B cell (primary cell): ENCODE results near the gene APOA5. TPM values are rescaled to one million over a fixed set of nuclear protein-coding genes. Genes with fewer than 3 reads are reported as not detected.

Experiments used
- ATAC-seq: fragments of 200-7000 bp; cut with Tn5 transposase; one replicate; pipeline ENCODE4 v1.10.0; 2021; ENCODE audit warnings: low read depth, mild to moderate bottlenecking, moderate number of reproducible peaks, moderate library complexity
- CTCF ChIA-PET: fragments of 350-600 bp; sonication (Branson Sonifier 250); formaldehyde crosslinking; loops from one replicate; lab custom pipeline; 2021; ENCODE audit warnings: antibody characterized with exemption, inconsistent platforms; lab: Charles Lee
- POLR2A ChIA-PET: fragments of 350-600 bp; sonication (Branson Sonifier 250); formaldehyde crosslinking; loops from one replicate; lab custom pipeline; 2021; ENCODE audit warnings: antibody characterized with exemption; lab: Charles Lee
- DNase-seq: peaks from one replicate; pipeline ENCODE4 v3.0.0; 2013
- H2AFZ ChIP-seq: 2 replicates; pipeline ENCODE4 v1.6.1; 2012; ENCODE audit warnings: mild to moderate bottlenecking, low read depth, low read length; ENCODE audit not compliant: insufficient read depth, poor library complexity, severe bottlenecking
- H3K27ac ChIP-seq, 2 donors: 1 replicate in 1 of 2; 2 replicates in 1 of 2; pipeline ENCODE4 v1.5.1; 2012 to 2013; ENCODE audit warnings: low read length in 2 of 2, mild to moderate bottlenecking in 2 of 2, moderate library complexity in 1 of 2
- H3K27me3 ChIP-seq, 4 experiments: fragments of 200-600 bp in 1 of 4; sonication (generic) in 1 of 4; replicated peaks in 1 of 4; 1 replicate in 2 of 4; 2 replicates in 2 of 4; pipeline versions ENCODE4 v1.6.1 to v1.7.0; 2013 to 2016; ENCODE audit warnings: low read length in 3 of 4, mild to moderate bottlenecking in 2 of 4, mixed read lengths in 1 of 4, moderate library complexity in 1 of 4; ENCODE audit not compliant: insufficient read depth in 4 of 4, control insufficient read depth in 3 of 4; ENCODE audit errors: control extremely low read depth in 1 of 4
- H3K36me3 ChIP-seq, 2 experiments: replicated peaks in 1 of 2; 1 replicate in 1 of 2; 2 replicates in 1 of 2; pipeline versions ENCODE4 v1.6.1 to v1.7.1; 2013; ENCODE audit warnings: low read length in 1 of 2; ENCODE audit not compliant: insufficient read depth in 2 of 2, control insufficient read depth in 1 of 2; ENCODE audit errors: control extremely low read depth in 1 of 2, extremely low read depth in 1 of 2
- H3K4me1 ChIP-seq, 2 donors: fragments of 200-600 bp in 1 of 2; sonication (generic) in 1 of 2; 1 replicate in 1 of 2; 2 replicates in 1 of 2; pipeline versions ENCODE4 v1.5.1 to v1.6.1; 2013 to 2017; ENCODE audit warnings: low read length in 2 of 2; ENCODE audit not compliant: control insufficient read depth in 2 of 2, insufficient read depth in 2 of 2
- H3K4me2 ChIP-seq: replicated peaks from 2 replicates; pipeline ENCODE3; 2012; ENCODE audit warnings: mild to moderate bottlenecking, low read depth, low read length; ENCODE audit not compliant: poor library complexity, severe bottlenecking
- H3K4me3 ChIP-seq, 5 experiments: fragments of 200-600 bp in 1 of 5; sonication (generic) in 1 of 5; 1 replicate in 3 of 5; 2 replicates in 2 of 5; pipeline versions ENCODE4 v1.5.1 to v1.7.0; 2011 to 2016; ENCODE audit warnings: low read length in 4 of 5, mild to moderate bottlenecking in 4 of 5, low read depth in 2 of 5, control low read depth in 1 of 5, moderate library complexity in 1 of 5; ENCODE audit not compliant: insufficient read depth in 1 of 5; ENCODE audit errors: control extremely low read depth in 1 of 5, extremely low read depth in 1 of 5
- H3K79me2 ChIP-seq: fragments of 200-600 bp; sonication (generic); one replicate; pipeline ENCODE4 v1.6.0; 2016; ENCODE audit warnings: low read length; ENCODE audit not compliant: control insufficient read depth, insufficient read depth
- H3K9ac ChIP-seq: fragments of 200-600 bp; sonication (generic); 2 replicates; pipeline ENCODE4 v1.6.1; 2017; ENCODE audit warnings: mild to moderate bottlenecking, low read length, moderate library complexity
- H3K9me3 ChIP-seq, 3 donors: one replicate each; pipeline versions ENCODE4 v1.6.1 to v1.7.1; 2013; ENCODE audit warnings: low read length in 2 of 3; ENCODE audit not compliant: control insufficient read depth in 2 of 3, insufficient read depth in 1 of 3; ENCODE audit errors: control extremely low read depth in 1 of 3
- H4K20me1 ChIP-seq: 2 replicates; pipeline ENCODE4 v1.6.0; 2012; ENCODE audit warnings: mild to moderate bottlenecking, low read length; ENCODE audit not compliant: insufficient read depth, control insufficient read depth, poor library complexity, severe bottlenecking
- H3K27ac Mint-ChIP-seq: one replicate; pipeline ENCODE4 v1.8.0; 2021; ENCODE audit warnings: mixed read lengths
- H3K27me3 Mint-ChIP-seq: one replicate; pipeline ENCODE4 v1.8.0; 2021; ENCODE audit warnings: mixed read lengths
- H3K4me1 Mint-ChIP-seq: one replicate; pipeline ENCODE4 v1.8.0; 2021; ENCODE audit warnings: mixed read lengths
- H3K4me3 Mint-ChIP-seq: one replicate; pipeline ENCODE4 v1.8.0; 2021; ENCODE audit warnings: mixed read lengths
- H3K9me3 Mint-ChIP-seq: one replicate; pipeline ENCODE4 v1.8.0; 2022; ENCODE audit warnings: mixed read lengths; ENCODE audit not compliant: insufficient read depth
- EZH2 ChIP-seq: IDR thresholded peaks from 2 replicates; pipeline ENCODE4 v1.6.1; 2012; ENCODE audit warnings: borderline replicate concordance, low read depth, mild to moderate bottlenecking, moderate library complexity, low read length; ENCODE audit not compliant: insufficient read depth, poor library complexity, severe bottlenecking
- WGBS: methylation state at CpG from one replicate; pipeline ENCODE4 v1.1.5; 2013; ENCODE audit warnings: missing lambda C conversion rate; ENCODE audit not compliant: insufficient coverage; 5-methylcytosine and 5-hydroxymethylcytosine counted together
- intact Hi-C: fragments of 100-400 bp; cut with micrococcal nuclease; formaldehyde crosslinking; loops from one replicate; pipeline ENCODE4 v1.10.0; 2022
- polyA plus RNA-seq: library from polyadenylated mRNA; depleted of rRNA; stranded (reverse); fragments of >200 nt; gene quantifications from 2 replicates; pipeline ENCODE4 v1.2.3, GENCODE V29; 2012
- total RNA-seq, 2 donors: library from RNA; stranded (reverse); fragments of 120-200 nt in 1 of 2; gene quantifications; 1 replicate in 1 of 2; 2 replicates in 1 of 2; pipeline versions ENCODE4 v1.2.3 to v1.2.4, GENCODE V29; 2013 to 2022
- TF ChIP-seq, protein P1 (sequence below): fragments of 200-600 bp; IDR thresholded peaks from one replicate; pipeline ENCODE4 v1.8.0; 2022; ENCODE audit warnings: antibody characterized with exemption, mild to moderate bottlenecking

Gene APOA5
- total and polyA plus RNA-seq, 2 donors (not counting 1 experiment from before 2014, with no cell fraction given), result not detected

DNA sequence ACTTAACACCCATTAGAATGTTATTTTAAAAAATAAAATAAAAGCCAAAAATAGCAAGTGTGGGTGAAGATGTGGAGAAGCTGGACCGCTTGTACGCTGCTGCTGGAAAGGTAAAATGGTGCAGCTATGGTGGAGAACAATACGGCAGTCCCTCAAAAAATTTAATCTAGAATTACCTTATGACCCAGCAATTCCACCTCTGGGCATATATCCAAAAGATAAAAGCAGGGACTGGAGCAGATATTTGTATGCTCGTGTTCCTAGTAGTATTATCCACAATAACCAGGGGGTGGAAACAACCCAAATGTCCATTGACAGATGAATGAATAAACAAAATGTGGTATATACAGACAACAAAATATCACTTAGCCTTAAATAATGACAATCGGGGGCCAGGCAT, 6.1 kb upstream of the APOA5 start:
- intact Hi-C loops, result loop anchor here (10.0 kb wide), 1 partner anchor 77 kb away; no protein-coding TSS in a partner anchor
- TF ChIP-seq, protein P1, sequence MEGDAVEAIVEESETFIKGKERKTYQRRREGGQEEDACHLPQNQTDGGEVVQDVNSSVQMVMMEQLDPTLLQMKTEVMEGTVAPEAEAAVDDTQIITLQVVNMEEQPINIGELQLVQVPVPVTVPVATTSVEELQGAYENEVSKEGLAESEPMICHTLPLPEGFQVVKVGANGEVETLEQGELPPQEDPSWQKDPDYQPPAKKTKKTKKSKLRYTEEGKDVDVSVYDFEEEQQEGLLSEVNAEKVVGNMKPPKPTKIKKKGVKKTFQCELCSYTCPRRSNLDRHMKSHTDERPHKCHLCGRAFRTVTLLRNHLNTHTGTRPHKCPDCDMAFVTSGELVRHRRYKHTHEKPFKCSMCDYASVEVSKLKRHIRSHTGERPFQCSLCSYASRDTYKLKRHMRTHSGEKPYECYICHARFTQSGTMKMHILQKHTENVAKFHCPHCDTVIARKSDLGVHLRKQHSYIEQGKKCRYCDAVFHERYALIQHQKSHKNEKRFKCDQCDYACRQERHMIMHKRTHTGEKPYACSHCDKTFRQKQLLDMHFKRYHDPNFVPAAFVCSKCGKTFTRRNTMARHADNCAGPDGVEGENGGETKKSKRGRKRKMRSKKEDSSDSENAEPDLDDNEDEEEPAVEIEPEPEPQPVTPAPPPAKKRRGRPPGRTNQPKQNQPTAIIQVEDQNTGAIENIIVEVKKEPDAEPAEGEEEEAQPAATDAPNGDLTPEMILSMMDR, result no peak
- no peak for TF ChIP-seq EZH2
- H2AFZ ChIP-seq, result no peak overlapping the region
- H3K36me3 ChIP-seq, result no peaks in the 10 kb centered on the region
- H3K27me3 ChIP-seq, result peaks cover 0 to 8% (median 0%) of the 10 kb centered on the region in 4 experiments
- Mint-ChIP-seq H3K4me3 (no peak overlapping the region), H3K9me3 (no peaks in the 10 kb centered on the region), H3K27me3 (peaks cover 31% of the 10 kb centered on the region), H3K27ac (no peak overlapping the region), H3K4me1 (no peaks in the 10 kb centered on the region)
- H3K9ac ChIP-seq, result no peak overlapping the region
- DNase-seq (no peak), ATAC-seq (no peak)
- H3K79me2 ChIP-seq, result no peaks in the 10 kb centered on the region
- H3K4me1 ChIP-seq, result no peaks in the 10 kb centered on the region
- H3K9me3 ChIP-seq, result no peaks in the 10 kb centered on the region
- POLR2A ChIA-PET, result no interaction called here
- CTCF ChIA-PET, result no interaction called here
- WGBS, result no CpG with 5 or more reads among the region's 5 CpGs
- no peak overlapping the region for H3K4me3 ChIP-seq
- H3K4me2 ChIP-seq, result no peak overlapping the region
- no peaks in the 10 kb centered on the region for H4K20me1 ChIP-seq
- no peak overlapping the region for H3K27ac ChIP-seq

DNA sequence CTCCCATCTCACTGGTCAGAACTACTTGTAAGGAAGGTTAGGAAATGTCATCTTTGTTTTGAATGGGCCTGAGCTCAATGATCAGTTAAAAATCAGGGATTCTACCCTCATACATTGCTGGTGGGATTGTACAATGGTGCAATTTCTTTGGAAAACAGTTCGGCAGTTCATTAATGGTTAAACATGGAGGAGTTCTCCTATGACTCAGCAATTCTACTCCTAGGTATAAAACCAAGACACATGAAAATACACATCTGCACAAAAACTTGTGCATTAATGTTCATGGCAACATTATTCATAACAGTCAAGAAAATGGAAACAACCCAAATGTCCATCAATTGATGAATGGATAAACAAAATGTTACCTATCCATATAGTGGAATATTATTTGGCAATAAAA, 4.9 kb upstream of the APOA5 start:
- ChIA-PET POLR2A (no interaction called here), CTCF (interaction anchor here (0.5 kb wide), 1 partner anchor 39 kb away, joined by 3 read pairs; no protein-coding TSS in a partner anchor)
- Histone ChIP-seq H2AFZ (no peak overlapping the region), H3K4me1 (peaks cover 0 to 1% of the 10 kb centered on the region in 2 donors), H3K9me3 (no peaks in the 10 kb centered on the region), H3K27me3 (peaks cover 0 to 7% (median 0%) of the 10 kb centered on the region in 4 experiments), H3K9ac (no peak overlapping the region), H4K20me1 (no peaks in the 10 kb centered on the region), H3K79me2 (no peaks in the 10 kb centered on the region), H3K4me3 (no peak overlapping the region), H3K36me3 (no peaks in the 10 kb centered on the region), H3K27ac (no peak overlapping the region), H3K4me2 (no peak overlapping the region)
- H3K9me3 Mint-ChIP-seq, result no peaks in the 10 kb centered on the region
- ATAC-seq (no peak), DNase-seq (no peak)
- no peak for TF ChIP-seq EZH2
- TF ChIP-seq, protein P1, result no peak
- no peak overlapping the region for H3K27ac Mint-ChIP-seq
- no peak overlapping the region for H3K4me3 Mint-ChIP-seq
- no CpG with 5 or more reads among the region's 1 CpG for WGBS
- peaks cover 26% of the 10 kb centered on the region for H3K27me3 Mint-ChIP-seq
- intact Hi-C loops, result loop anchor here (10.0 kb wide), 1 partner anchor 78 kb away; no protein-coding TSS in a partner anchor
- no peaks in the 10 kb centered on the region for H3K4me1 Mint-ChIP-seq
